ENCODE results near the gene TAAR5. TPM values are rescaled to one million over a fixed set of nuclear protein-coding genes. Genes with fewer than 3 reads are reported as not detected.

Gene TAAR5
- polyA plus RNA-seq, 1 donor (not counting 4 experiments of a cell fraction or from before 2014, with no cell fraction given) = not detected

- no peaks in the 10 kb centered on the region for H3K36me3 ChIP-seq (ENCODE audit: control insufficient read depth in 2 of 2, extremely low read depth in 1 of 2, insufficient read depth in 2 of 2, low read length in 2 of 2)
- DNase-seq (ENCODE audit: low read depth, low spot score) = no peak
- dilution Hi-C loops (cut with MboI; ENCODE audit: extremely low pct_ligation_motif_present, low sequenced_read_pairs) = no loop called here
- FAIRE-seq = no peak
- no peaks in the 10 kb centered on the region for H3K79me2 ChIP-seq (ENCODE audit: control insufficient read depth, insufficient read depth, low read length)
- no peak overlapping the region for H3K4me2 ChIP-seq (ENCODE audit: control insufficient read depth, extremely low read depth, insufficient read depth, low read depth, low read length)
- H3K27me3 ChIP-seq (ENCODE audit: control insufficient read depth, extremely low read depth, insufficient read depth, low read length) = peaks cover 2% of the 10 kb centered on the region
- no peaks in the 10 kb centered on the region for H3K9me1 ChIP-seq (ENCODE audit: control insufficient read depth, extremely low read depth, insufficient read depth, low read length)
- no peak overlapping the region for H3K27ac ChIP-seq (ENCODE audit: control insufficient read depth, insufficient read depth, low read length)
- no peaks in the 10 kb centered on the region for H3K9me3 ChIP-seq (ENCODE audit: control insufficient read depth, low read depth, low read length)
- TF ChIP-seq CTCF (optimal IDR thresholded peaks at IDR 0.05 in 1 of 3, IDR thresholded peaks at IDR 0.05 in 1 of 3, conservative IDR thresholded peaks at IDR 0.05 in 1 of 3; ENCODE audit: extremely low read depth in 1 of 3, insufficient read depth in 2 of 3, low read length in 3 of 3) = no peak
- no peak for TF ChIP-seq EZH2 (IDR thresholded peaks at IDR 0.05; ENCODE audit: low read length)
- no peaks in the 10 kb centered on the region for H4K20me1 ChIP-seq (ENCODE audit: control insufficient read depth, extremely low read depth, insufficient read depth, low read length)
- no peaks in the 10 kb centered on the region for H3K4me1 ChIP-seq (ENCODE audit: control insufficient read depth, extremely low read depth, insufficient read depth, low read length)
- no peak overlapping the region for H3K4me3 ChIP-seq (ENCODE audit: control insufficient read depth in 2 of 3, extremely low read depth in 1 of 3, insufficient read depth in 2 of 3, low read depth in 1 of 3, low read length in 3 of 3)
- H2AFZ ChIP-seq (ENCODE audit: control insufficient read depth, low read length) = no peak overlapping the region
- H3K9ac ChIP-seq (ENCODE audit: control insufficient read depth, extremely low read depth, insufficient read depth, low read length) = no peak overlapping the region
Observed at GRCh38 chr6:132587424-132587823, 2.1 kb downstream of the TAAR5 start.

- H3K4me2 ChIP-seq (ENCODE audit: control insufficient read depth, extremely low read depth, insufficient read depth, low read depth, low read length) = no peak overlapping the region
- no peaks in the 10 kb centered on the region for H3K79me2 ChIP-seq (ENCODE audit: control insufficient read depth, insufficient read depth, low read length)
- H3K27me3 ChIP-seq (ENCODE audit: control insufficient read depth, extremely low read depth, insufficient read depth, low read length) = peaks cover 2% of the 10 kb centered on the region
- no peak for TF ChIP-seq CTCF (optimal IDR thresholded peaks at IDR 0.05 in 1 of 3, IDR thresholded peaks at IDR 0.05 in 1 of 3, conservative IDR thresholded peaks at IDR 0.05 in 1 of 3; ENCODE audit: extremely low read depth in 1 of 3, insufficient read depth in 2 of 3, low read length in 3 of 3)
- no peak for TF ChIP-seq EZH2 (IDR thresholded peaks at IDR 0.05; ENCODE audit: low read length)
- H3K9me1 ChIP-seq (ENCODE audit: control insufficient read depth, extremely low read depth, insufficient read depth, low read length) = no peaks in the 10 kb centered on the region
- H3K4me3 ChIP-seq (ENCODE audit: control insufficient read depth in 2 of 3, extremely low read depth in 1 of 3, insufficient read depth in 2 of 3, low read depth in 1 of 3, low read length in 3 of 3) = no peak overlapping the region
- DNase-seq (ENCODE audit: low read depth, low spot score) = no peak
- no peak overlapping the region for H3K27ac ChIP-seq (ENCODE audit: control insufficient read depth, insufficient read depth, low read length)
- dilution Hi-C loops (cut with MboI; ENCODE audit: extremely low pct_ligation_motif_present, low sequenced_read_pairs) = no loop called here
- H3K36me3 ChIP-seq (ENCODE audit: control insufficient read depth in 2 of 2, extremely low read depth in 1 of 2, insufficient read depth in 2 of 2, low read length in 2 of 2) = no peaks in the 10 kb centered on the region
- H4K20me1 ChIP-seq (ENCODE audit: control insufficient read depth, extremely low read depth, insufficient read depth, low read length) = no peaks in the 10 kb centered on the region
- no peaks in the 10 kb centered on the region for H3K9me3 ChIP-seq (ENCODE audit: control insufficient read depth, low read depth, low read length)
- FAIRE-seq = no peak
- H3K4me1 ChIP-seq (ENCODE audit: control insufficient read depth, extremely low read depth, insufficient read depth, low read length) = no peaks in the 10 kb centered on the region
- no peak overlapping the region for H2AFZ ChIP-seq (ENCODE audit: control insufficient read depth, low read length)
- no peak overlapping the region for H3K9ac ChIP-seq (ENCODE audit: control insufficient read depth, extremely low read depth, insufficient read depth, low read length)
Observed at GRCh38 chr6:132584698-132585097, 4.8 kb downstream of the TAAR5 start.
